Measurements from ENCODE around the gene RNF26. TPM values are rescaled to one million over a fixed set of nuclear protein-coding genes. Genes with fewer than 3 reads are reported as not detected.

Gene RNF26
- total RNA-seq, 2 experiments from 2014 or later, result 30.2 to 31.9 TPM

GRCh38 chr11:119300198-119300964, 33.9 kb upstream of the RNF26 start:
- intact Hi-C loops (cut with micrococcal nuclease), result no loop called here
- H3K4me1 Mint-ChIP-seq (ENCODE audit: low read depth), result peaks cover 7% of the 10 kb centered on the region
- no peaks in the 10 kb centered on the region for H3K9me3 Mint-ChIP-seq
- H3K27me3 Mint-ChIP-seq, result no peaks in the 10 kb centered on the region
- no peak overlapping the region for H3K27ac Mint-ChIP-seq
- peaks cover 55% of the 10 kb centered on the region for H3K36me3 Mint-ChIP-seq (ENCODE audit: low read depth)
- ATAC-seq (no peak), DNase-seq (no peak)
- TF ChIP-seq CTCF (IDR thresholded peaks at IDR 0.05), result no peak
- H3K4me3 Mint-ChIP-seq, result no peak overlapping the region
- CTCF ChIA-PET, result interaction anchor here (0.9 to 1.6 kb wide), 7 partner anchors 17 to 94 kb away, joined by 3 to 6 read pairs (median 4); partner anchors contain the start of gene CBL
- POLR2A ChIA-PET, result interaction anchor here (1.4 kb wide), 1 partner anchor 131 kb away, joined by 4 read pairs; no protein-coding TSS in a partner anchor

GRCh38 chr11:119303227-119303718, 31.1 kb upstream of the RNF26 start:
- Mint-ChIP-seq H3K27me3 (no peaks in the 10 kb centered on the region), H3K36me3 (ENCODE audit: low read depth) (peaks cover 51% of the 10 kb centered on the region)
- no peak for ATAC-seq

GRCh38 chr11:119305556-119306372, 28.6 kb upstream of the RNF26 start:
- Mint-ChIP-seq H3K36me3 (ENCODE audit: low read depth) (peaks cover 34% of the 10 kb centered on the region), H3K27ac (peak overlapping the region; percentile 91), H3K9me3 (no peaks in the 10 kb centered on the region), H3K27me3 (no peaks in the 10 kb centered on the region), H3K4me3 (peak overlapping the region; percentile 40), H3K4me1 (ENCODE audit: low read depth) (peaks cover 25% of the 10 kb centered on the region)
- intact Hi-C loops (cut with micrococcal nuclease), result no loop called here
- no peak for DNase-seq
- ATAC-seq, result peak; percentile 43
- no peak for TF ChIP-seq CTCF (IDR thresholded peaks at IDR 0.05)
- ChIA-PET POLR2A (interaction anchor here (0.7 to 2.6 kb wide), 6 partner anchors 9 to 211 kb away, joined by 4 to 11 read pairs (median 6); partner anchors contain the start of genes MCAM and NLRX1), CTCF (interaction anchor here (0.7 to 7.2 kb wide), 7 partner anchors 9 to 39 kb away, joined by 3 to 77 read pairs (median 5); partner anchors contain the start of gene MCAM)

More at GRCh38 chr11:119303227-119303718, 31.1 kb upstream of the RNF26 start:
- H3K27ac Mint-ChIP-seq, result no peak overlapping the region
- H3K4me1 Mint-ChIP-seq (ENCODE audit: low read depth), result peaks cover 25% of the 10 kb centered on the region
- POLR2A ChIA-PET, result no interaction called here
- no peak for DNase-seq
- intact Hi-C loops (cut with micrococcal nuclease), result no loop called here
- CTCF ChIA-PET, result interaction anchor here (0.9 to 2.8 kb wide), 3 partner anchors 19 to 97 kb away, joined by 4 to 19 read pairs (median 4); partner anchors contain the start of gene CBL
- no peaks in the 10 kb centered on the region for H3K9me3 Mint-ChIP-seq
- no peak overlapping the region for H3K4me3 Mint-ChIP-seq
- no peak for TF ChIP-seq CTCF (IDR thresholded peaks at IDR 0.05)

GRCh38 chr11:119306373-119306890, 27.9 kb upstream of the RNF26 start:
- POLR2A ChIA-PET, result interaction anchor here (0.6 to 2.6 kb wide), 7 partner anchors 9 to 211 kb away, joined by 3 to 11 read pairs (median 5); partner anchors contain the start of genes MCAM and NLRX1
- intact Hi-C loops (cut with micrococcal nuclease), result no loop called here
- ATAC-seq (peak; percentile 91), DNase-seq (peak; percentile 62)
- Mint-ChIP-seq H3K4me3 (peak overlapping the region; percentile 40), H3K27me3 (no peaks in the 10 kb centered on the region), H3K4me1 (ENCODE audit: low read depth) (peaks cover 25% of the 10 kb centered on the region), H3K36me3 (ENCODE audit: low read depth) (peaks cover 28% of the 10 kb centered on the region), H3K27ac (peak overlapping the region; percentile 91), H3K9me3 (no peaks in the 10 kb centered on the region)
- TF ChIP-seq CTCF (IDR thresholded peaks at IDR 0.05), result no peak
- CTCF ChIA-PET, result interaction anchor here (0.7 to 7.2 kb wide), 9 partner anchors 9 to 100 kb away, joined by 3 to 77 read pairs (median 4); partner anchors contain the start of genes CBL and MCAM
